RPMI7951 (cell line): ENCODE measurements around the gene TRIM44. TPM values are rescaled to one million over a fixed set of nuclear protein-coding genes. Genes with fewer than 3 reads are reported as not detected.
A peak's percentile ranks its signal among the peaks of the same experiment; 100 is the strongest.

ENCODE experiments used
- DNase-seq: peaks from one replicate; pipeline ENCODE4 v3.0.0-alpha.2; 2012; ENCODE audit warnings: low read depth
- total RNA-seq: library from RNA; depleted of rRNA; stranded (reverse); fragments of >200 nt; shearing (Covaris generic); gene quantifications from 2 replicates; pipeline ENCODE4 v1.2.3, GENCODE V29; 2014

TRIM44 gene
- total RNA-seq, 1 experiment from 2014 or later = 27.6 TPM

DNA sequence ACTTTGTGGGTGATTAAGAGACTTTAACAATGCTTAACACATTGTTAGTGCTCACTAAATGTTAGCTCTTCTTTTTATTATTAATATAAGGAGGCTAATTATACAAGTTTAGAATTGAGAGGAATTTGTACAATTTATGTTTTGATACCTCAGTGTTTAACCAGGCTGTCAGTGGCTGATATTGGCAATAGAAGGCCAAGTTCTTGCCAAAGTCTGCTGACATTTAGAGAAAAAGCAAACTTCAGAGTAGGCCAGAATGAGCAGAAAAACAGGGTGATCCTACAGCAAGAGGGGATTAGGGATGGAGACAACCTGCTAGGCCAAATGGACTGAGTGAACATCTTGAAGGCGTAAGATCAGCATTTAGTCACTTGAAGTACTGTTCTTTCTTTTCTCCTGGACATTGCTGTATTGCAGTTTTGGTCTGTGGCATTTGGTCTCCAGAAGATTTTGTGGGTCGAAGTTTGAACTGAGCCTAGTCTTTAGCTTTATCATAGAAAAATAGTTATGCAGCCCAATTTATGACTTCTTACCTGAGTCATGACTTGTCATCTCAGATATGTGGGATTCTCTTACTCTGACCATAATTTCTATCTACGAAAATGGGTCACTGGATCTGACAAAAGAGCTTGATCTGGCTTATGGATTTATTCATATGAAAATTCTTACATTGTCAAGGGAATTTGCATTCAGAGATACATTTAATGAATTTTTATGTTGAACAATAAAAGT lies 9.0 kb downstream of the TRIM44 start:
- no peak for DNase-seq

DNA sequence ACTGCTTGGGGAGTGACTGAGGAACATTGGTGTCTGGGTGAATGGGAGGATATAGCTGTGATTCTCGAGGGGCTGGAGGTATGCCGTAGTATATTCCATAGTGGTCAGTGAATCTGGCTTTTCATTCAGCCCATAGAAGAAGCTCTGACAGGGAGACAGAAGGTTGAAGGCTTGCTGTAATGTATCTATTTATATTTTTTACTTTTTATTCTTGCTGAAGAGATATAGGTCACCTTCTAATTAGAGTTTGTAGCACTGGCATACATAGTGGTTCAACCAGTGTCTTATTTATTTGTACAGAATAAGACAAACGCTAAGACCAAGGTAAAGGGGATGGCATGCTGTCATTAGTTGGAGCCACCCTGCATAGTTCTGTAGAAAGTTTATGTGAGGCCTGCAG lies 10.0 kb downstream of the TRIM44 start:
- DNase-seq = no peak

DNA sequence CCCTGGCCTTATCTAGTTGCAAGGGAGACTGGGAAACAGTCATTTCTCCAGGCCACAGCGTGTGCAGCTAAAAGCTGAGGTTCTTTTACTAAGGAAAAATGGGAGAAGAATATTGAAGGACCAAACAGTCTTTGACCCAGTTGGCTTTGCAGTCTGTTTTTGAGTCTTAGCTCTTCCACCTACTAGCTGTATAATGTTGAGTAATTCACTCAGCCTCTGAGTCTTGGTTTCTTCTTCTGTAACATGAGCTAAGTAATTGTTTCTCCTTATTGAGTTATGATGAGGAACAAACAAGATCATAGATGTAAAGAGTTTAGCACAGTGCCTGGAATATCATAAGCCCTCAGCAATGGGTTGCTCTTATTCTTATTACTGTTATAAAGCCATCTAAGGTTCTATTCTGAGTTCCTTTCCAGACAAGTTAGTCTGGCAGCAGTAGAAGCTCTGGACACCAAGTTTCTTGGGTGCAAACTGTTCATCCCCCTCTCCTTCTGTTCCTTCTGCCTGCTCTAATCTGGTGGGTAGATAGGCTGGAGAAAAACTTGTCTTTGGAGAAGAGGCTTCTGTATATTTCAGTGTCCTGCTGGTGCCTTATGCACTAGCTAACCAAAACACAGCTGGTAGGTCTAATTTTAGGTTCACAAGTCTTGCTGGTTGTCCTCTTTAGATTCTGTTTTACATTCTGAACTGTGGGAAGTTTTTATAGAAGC lies 13.5 kb downstream of the TRIM44 start:
- DNase-seq = no peak

DNA sequence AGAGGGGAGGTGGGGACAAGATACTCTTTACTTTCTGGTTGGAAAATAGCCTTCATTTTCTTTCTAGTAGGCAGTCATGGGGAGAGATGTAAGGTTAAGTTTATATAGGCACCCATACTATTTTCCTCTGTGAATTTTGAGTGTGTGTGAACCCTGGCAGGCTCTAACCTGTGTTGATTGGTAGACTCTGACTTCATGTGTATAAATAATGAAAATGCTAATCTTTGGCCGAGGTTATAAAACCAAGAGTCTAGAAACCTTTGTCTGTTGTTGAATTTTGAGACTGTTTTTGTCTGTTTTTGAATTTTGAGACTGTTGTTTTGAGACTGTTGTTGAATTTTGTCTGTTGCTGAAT lies 14.0 kb downstream of the TRIM44 start:
- no peak for DNase-seq

DNA sequence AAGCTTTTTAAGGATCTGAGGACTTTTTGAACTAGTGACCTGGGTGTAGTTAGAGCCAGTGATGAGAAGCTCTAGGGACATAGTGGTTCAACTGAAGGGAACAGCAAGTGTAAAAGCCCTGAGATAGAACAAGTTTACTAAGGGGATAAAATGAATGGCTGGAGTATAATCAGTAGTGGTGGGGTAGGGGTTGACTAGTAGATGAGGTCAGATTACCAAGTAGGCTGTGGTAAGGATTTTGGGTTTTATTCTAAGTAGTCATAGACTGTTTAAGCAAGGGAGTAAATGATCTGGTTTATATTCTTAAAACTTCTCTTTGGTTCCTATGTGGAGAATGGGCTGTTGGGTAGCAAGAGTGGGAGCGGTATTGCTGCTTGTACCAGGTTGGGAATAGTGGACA lies 15.3 kb downstream of the TRIM44 start:
- DNase-seq = no peak

DNA sequence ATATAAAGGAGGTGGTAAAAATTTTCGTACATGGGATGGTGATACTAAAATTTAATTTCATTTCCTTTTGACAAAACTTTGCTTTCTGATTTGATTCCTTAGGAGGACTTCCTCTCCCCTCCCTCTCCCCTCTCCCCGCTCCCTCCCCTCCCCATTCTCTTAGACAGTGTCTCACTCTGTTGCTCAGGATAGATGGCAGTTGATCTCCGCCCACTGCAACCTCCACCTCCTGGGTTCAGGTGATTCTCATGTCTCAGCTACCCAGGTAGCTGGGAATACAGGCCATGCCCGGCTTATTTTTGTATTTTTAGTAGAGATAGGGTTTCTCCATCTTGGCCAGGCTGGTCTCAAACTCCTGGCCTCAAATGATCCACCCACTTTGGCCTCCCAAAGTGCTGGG lies 15.9 kb downstream of the TRIM44 start:
- DNase-seq = no peak

DNA sequence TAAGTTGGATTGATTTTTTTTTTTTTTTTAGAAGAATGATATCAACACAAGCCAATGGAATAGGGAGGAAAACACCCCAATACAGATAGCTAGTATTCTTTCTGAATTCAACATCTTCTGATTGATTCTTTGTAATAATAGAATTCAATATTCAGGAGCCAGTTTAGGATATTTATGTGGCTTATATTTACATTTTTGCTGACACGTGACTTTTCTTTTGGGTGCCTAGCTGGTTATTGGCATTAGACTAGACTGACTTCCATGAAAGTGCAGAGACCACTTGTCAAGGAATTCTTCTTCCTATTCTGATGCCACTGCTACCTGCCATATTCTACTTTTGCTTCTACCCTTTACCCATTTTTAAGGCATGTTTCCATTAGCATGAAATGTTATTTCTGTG lies 16.4 kb downstream of the TRIM44 start:
- DNase-seq = no peak

DNA sequence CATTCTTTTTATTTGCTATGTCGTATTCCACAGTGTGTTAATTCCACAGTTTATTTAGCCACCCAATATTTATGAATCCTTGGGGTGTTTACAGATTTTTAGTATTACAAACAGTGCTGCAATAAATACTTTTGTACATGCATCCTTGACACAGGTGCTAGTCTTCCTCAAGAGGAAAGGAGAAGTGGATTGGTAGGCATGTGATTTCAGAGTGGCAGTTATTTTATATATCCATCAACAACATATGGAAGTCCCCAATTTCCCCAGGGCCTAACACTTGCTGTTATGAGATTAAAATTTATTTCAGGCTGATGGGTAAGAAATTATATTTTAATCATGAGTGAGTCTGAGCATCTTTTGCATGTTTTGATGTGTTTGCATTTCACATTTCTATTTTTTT lies 17.9 kb downstream of the TRIM44 start:
- no peak for DNase-seq

DNA sequence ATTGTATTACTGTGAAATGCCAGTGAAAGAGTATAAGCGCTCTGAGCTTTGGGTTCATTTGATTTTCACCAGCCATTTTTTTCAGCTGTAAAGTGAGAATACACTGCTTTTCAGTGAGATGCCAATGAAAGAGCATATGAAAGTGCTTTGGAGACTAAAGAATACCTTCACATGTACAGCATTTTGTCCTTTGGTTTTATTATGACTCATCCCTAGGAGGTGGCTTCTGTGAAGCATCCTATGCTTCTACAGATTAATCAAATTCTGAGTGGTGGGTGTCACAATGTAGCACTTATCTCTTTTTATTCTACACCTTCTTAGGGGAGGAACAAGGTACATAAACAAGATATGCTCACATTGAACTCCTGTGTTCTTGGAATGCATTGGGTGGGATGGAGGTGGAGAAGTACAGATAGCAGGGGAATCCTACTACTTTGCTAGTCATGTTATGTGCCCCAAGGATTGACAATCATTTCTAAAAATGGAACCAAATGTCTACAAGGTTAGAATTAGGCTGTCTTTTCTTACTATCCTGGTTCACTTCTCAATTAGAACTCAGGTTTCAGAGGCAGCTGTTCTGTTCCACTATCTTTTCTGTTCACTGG lies 18.7 kb downstream of the TRIM44 start:
- DNase-seq = no peak

DNA sequence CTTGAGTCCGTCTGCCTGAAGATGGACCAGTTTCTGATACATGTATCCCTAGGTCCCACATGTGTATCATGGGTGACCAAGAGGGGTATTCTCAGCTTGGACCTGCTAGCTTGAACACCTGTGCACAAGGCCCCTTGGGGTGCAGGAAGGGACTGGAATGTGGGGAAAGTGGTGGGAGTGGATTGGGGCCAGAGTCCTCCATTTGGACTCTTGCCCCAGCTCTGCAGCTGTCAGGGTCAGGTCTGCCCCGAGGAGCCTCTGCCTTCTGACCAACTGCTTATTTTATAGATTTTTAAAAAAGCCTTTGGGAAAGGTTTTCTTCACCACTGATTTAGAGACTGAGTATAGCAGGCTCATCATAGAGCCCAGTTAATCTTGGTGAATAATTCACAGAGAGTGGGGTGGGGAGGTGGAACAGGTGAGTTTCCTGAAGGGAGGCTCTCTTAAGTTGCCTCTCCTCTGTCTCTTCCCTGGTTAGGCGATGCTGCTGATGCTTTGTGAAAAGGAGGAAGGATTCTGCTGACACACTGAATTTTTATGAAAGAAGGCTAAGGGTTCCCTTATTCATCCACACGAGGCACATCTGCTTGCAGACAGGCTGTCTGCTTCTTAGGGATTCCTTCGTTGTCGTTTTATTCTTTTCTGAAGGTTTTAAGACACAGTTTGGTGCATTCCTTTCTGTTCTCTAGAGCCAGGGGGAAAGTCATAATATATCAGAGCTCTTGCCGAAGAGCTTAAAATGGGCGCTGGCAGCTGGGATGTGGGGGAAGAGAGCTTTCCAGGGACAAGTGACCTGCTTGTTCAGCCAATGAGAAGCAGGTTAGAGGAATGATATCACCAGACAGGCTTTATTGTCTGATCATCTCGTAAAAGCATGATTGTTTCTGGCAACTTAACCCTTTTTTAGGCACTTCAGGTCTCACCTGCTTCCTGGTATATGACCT lies 19.9 kb downstream of the TRIM44 start:
- DNase-seq = no peak

DNA sequence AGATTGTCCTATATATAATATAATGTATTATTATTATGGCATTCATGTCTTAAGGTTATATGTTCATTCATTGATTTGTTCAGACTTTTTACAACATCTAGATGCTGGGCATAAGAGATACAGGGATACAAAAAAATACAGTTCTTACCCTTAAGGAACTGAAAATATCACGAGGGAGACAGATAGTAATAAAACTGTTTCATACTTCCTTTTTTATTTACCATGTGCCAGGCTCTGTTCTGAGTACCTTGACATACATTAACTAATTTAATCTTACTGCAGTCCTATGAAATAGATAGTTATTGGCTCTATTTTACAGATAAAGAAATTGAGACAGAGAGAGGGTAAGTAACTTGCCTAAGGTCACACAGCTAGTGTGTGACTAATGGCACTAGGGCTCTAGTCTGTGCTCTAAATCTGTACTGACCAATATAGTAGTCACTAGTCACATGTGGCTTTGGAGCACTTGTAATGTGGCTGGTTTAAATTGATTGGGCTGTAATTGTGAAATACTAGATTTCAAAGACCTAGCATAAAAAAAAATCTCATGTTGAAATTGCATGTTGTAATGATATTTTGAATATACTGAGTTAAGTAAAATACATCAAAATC lies 21.3 kb downstream of the TRIM44 start:
- DNase-seq = peak; percentile 8

DNA sequence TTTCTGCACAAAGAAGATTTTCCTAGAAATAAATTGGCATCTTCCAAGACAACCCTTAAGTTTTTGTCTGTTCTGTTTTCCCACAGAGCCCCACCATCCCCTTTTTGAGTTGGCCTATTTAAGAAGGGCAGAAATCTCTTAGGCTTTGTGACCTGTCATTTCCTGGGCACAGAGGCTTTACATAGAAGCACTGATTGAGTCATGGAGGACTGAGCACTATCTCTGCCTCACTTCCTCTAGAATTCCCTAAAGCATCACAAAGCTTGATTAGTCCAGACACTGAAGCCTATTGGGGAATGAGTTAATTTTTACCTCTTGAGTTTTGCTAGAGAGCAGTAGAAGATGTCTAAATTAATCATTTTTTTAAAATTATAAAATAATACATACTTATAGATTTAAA lies 25.4 kb downstream of the TRIM44 start:
- DNase-seq = peak; percentile 32

DNA sequence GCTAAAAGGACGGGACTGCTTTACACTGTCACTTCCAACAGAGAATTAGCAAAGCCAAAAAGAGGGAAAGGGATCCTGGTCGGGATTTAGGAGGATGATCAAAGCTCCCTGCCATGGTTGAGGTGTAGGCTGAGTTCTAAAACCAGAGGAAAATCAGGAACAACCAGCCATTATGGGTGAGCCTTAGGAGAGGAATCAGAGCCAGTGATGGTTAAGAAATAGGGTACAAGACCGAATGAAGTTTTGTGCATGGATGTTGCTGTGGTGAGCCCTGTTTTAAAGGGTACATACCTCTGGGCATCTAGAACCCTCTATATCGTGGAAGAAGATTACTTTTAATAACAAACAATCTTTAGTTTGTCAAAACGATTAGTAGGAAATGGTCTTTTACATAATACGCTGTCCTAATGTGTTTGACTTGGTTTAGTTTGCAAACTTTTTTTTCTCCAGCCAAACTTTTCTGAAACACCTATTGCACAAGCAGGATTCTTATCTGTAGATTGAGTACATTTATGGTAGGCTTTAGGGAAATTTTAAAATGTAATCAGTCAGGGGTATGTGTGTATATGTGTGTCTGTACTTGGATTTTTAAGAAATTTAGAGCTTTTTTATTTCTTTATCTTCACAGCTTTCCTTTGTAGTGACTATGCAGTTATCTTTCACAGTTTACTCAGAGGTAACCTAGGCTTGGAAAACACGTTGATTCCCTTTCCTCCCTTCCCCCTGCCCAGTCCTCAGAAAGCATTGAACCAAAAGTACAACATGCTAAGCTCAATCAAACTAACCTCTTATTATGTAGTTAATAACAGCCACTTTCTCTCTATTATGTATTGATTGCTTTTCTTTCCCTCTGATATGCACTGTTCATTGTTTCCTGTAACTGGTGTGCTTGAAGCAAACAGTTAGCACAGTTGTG lies 26.8 kb downstream of the TRIM44 start:
- DNase-seq = no peak

DNA sequence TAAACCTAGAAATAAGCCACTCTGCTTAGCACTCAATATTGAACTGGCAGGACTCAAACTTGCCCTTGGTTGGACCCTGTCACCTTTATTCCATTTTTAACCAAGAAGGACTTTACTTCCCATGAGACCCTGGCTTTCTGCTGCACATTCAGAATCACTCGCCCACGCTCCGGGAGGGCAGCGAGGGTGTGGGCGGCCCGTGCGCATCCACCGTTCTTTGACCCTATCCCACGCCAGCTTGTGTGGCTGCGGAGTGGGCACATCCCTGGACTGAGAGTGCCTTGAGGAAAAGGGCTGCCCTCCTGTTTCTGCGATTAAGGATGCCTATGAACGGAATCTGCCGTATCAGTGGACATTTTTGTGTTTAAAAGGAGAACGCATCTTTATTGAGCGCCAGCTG lies 39.6 kb downstream of the TRIM44 start:
- no peak for DNase-seq

DNA sequence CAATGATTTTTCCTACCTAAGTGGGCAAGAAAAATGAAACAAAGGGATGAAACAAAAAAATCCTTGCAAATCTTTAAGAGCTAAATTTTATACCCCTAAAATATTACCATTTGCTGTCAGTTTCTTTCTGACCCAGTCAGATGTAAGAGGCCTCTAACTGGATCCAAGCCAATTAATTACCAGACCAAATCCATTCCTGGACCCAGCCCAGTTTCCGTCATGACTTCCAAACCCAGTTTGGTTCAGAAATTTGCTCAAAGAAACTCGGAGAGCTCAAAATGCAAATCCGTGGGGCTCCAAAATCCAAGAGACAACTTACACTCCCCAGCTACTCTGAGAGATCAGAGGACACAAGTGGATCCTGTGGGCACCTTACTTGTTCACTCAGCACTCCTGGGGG lies 46.8 kb downstream of the TRIM44 start:
- DNase-seq = no peak

DNA sequence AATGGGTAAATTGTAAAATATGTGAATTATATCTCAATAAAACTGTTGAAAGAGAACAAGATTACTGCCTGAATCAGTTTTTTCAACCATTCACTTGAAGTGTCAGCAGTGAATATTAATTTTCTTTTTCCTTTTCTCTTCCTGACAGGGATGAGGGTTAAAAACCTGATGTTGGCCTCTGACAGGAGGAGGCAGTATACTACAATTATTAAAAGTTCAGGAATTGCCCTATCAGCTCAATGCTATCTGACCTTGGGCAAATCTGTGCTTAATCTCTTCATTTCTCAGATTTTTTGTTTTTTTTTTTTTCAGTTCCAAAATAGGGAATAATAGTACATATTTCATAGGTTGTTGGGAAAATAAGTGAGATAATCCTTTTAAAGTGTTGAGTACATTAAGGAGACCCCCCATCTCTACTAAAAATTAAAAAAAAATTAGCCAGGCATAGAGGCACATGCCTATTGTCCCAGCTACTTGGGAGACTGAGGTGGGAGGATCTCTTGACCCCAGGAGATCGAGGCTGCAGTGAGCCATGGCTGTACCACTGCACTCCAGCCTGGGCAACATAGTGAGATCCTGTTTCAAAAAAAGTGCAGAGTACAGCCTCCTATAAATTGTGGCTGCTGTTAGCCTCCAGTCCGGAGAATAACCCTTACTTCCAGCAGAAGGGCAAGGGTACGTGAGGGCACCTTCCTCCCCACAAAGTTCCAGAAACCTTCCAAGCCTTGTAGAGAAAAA lies 48.8 kb downstream of the TRIM44 start:
- DNase-seq = no peak

DNA sequence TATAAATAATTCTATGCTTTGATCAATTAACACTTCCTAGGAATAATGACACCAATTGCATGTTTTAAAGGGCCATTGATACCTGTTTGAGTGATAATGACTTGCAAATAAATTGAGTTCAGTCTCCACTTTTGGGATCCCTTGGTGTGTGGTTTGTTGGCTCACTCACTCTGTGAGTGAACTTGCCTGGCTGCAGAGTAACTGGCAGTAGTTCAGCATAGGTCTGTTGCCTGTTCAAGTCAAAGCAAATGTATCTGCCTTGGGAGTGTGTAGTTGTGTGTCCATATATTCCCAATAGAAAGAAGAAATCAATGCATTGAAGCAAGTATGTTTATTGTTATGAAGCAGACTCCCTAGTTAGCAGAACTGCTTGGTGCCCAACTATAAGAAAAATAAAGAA lies 49.3 kb downstream of the TRIM44 start:
- no peak for DNase-seq

DNA sequence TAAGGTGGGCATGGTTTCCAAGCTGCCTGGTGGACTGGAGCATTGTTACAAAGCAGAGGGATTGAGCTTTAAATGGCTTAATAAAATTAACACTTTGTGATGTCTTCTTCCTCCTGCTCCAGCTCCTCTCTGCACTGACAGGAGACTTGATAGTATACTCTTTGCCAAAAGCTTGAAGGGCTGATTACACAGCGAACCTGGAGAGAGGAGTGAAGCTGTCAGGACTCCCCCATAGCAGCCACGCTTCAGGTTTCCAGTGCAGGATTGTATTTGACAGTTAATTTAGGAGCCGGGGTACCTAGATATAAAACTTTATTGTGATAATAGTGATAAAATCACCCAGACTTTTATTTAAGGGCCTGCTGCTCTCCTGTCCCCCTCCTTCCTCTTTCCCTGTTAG lies 50.0 kb downstream of the TRIM44 start:
- DNase-seq = no peak

DNA sequence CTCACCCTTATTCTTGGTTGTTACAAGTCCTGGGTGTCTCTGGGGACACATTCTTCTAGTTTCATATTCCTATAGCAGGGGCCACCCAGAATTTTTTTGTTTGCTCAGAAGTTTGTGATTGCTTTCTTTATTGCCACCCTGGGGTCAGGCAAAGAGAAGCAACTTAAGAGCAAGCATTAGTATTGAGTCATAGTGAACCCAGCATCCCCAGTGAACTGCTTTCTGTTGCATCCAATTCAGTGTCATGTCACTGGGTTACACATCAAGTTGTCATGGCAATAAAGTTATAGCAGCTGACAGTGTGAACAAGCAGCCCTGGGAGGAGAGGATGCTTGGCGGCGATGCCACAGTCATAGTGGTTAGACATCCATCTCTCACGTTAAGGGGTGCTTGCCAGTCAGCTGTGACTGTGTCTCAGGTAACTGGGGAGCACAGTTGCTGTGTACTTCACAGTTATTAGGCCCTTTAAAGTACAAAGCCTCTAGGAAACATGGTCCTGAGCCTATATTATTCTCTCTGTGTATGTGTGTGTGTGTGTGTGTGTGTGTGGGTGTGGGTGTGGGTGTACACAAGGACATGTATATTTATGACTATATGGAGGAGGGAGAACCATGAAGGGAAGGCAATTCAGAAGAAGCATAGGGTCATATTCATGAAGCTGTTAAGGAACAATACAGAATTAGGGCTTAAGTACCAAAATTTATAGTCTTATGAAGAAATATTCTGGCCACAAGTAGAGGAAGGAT lies 52.5 kb downstream of the TRIM44 start:
- DNase-seq = peak; percentile 33
